Stimulated activated naive CD8-positive, alpha-beta T cell treated with anti-CD3 and anti-CD28 coated beads, Interleukin-15, Interleukin-2, amounts not matched to agents 100 ng/mL and 50 ng/mL, for 24 hours (primary cell): ENCODE data around the gene GABRA4.

ENCODE experiments used
- H3K27ac Mint-ChIP-seq: one replicate; pipeline ENCODE4 v1.8.0; 2021; ENCODE audit warnings: mild to moderate bottlenecking, mixed read lengths
- H3K27me3 Mint-ChIP-seq: one replicate; pipeline ENCODE4 v1.8.0; 2021; ENCODE audit warnings: mixed read lengths
- H3K36me3 Mint-ChIP-seq: one replicate; pipeline ENCODE4 v1.8.0; 2021; ENCODE audit warnings: low read depth, mixed read lengths
- H3K4me1 Mint-ChIP-seq: one replicate; pipeline ENCODE4 v1.8.0; 2021; ENCODE audit warnings: low read depth, mixed read lengths
- H3K4me3 Mint-ChIP-seq: one replicate; pipeline ENCODE4 v1.8.0; 2021; ENCODE audit warnings: mild to moderate bottlenecking, mixed read lengths
- H3K9me3 Mint-ChIP-seq: one replicate; pipeline ENCODE4 v1.8.0; 2021; ENCODE audit warnings: mixed read lengths

Gene GABRA4

GRCh38 chr4:46924789-46925529, 68.4 kb downstream of the GABRA4 start:
- Mint-ChIP-seq H3K27ac (no peak overlapping the region), H3K4me1 (no peaks in the 10 kb centered on the region), H3K36me3 (no peaks in the 10 kb centered on the region), H3K27me3 (no peaks in the 10 kb centered on the region), H3K9me3 (no peaks in the 10 kb centered on the region), H3K4me3 (no peak overlapping the region)

- H3K4me1 Mint-ChIP-seq: no peaks in the 10 kb centered on the region
- H3K27ac Mint-ChIP-seq: no peak overlapping the region
- no peak overlapping the region for H3K4me3 Mint-ChIP-seq
- H3K9me3 Mint-ChIP-seq: no peaks in the 10 kb centered on the region
- H3K27me3 Mint-ChIP-seq: no peaks in the 10 kb centered on the region
- H3K36me3 Mint-ChIP-seq: no peaks in the 10 kb centered on the region
These were observed 71.2 kb downstream of the GABRA4 start for GRCh38 chr4:46922205-46922604.

GRCh38 chr4:46909078-46909477, 84.3 kb downstream of the GABRA4 start, which contains the start of gene COX7B2:
COX7B2 (minus strand) TSS chr4:46909245; CDS start chr4:46735192, 174,053 bp downstream.
- H3K36me3 Mint-ChIP-seq: no peaks in the 10 kb centered on the region
- no peaks in the 10 kb centered on the region for H3K27me3 Mint-ChIP-seq
- H3K27ac Mint-ChIP-seq: no peak within 1 kb of the TSS
- H3K9me3 Mint-ChIP-seq: peaks cover 7% of the 10 kb centered on the region
- H3K4me1 Mint-ChIP-seq: no peaks in the 10 kb centered on the region
- H3K4me3 Mint-ChIP-seq: no peak within 1 kb of the TSS

- H3K27ac Mint-ChIP-seq: no peak overlapping the region
- H3K36me3 Mint-ChIP-seq: no peaks in the 10 kb centered on the region
- H3K27me3 Mint-ChIP-seq: no peaks in the 10 kb centered on the region
- no peaks in the 10 kb centered on the region for H3K4me1 Mint-ChIP-seq
- no peak overlapping the region for H3K4me3 Mint-ChIP-seq
- peaks cover 7% of the 10 kb centered on the region for H3K9me3 Mint-ChIP-seq
These were observed 85.2 kb downstream of the GABRA4 start for GRCh38 chr4:46908148-46908547.

- H3K4me1 Mint-ChIP-seq: no peaks in the 10 kb centered on the region
- H3K9me3 Mint-ChIP-seq: no peaks in the 10 kb centered on the region
- no peaks in the 10 kb centered on the region for H3K27me3 Mint-ChIP-seq
- no peak overlapping the region for H3K27ac Mint-ChIP-seq
- no peak overlapping the region for H3K4me3 Mint-ChIP-seq
- H3K36me3 Mint-ChIP-seq: no peaks in the 10 kb centered on the region
These were observed 93.3 kb downstream of the GABRA4 start for GRCh38 chr4:46900082-46900481.

- Mint-ChIP-seq H3K27me3 (no peaks in the 10 kb centered on the region), H3K36me3 (no peaks in the 10 kb centered on the region), H3K4me3 (no peak overlapping the region), H3K27ac (no peak overlapping the region), H3K9me3 (no peaks in the 10 kb centered on the region), H3K4me1 (no peaks in the 10 kb centered on the region)
These were observed 98.6 kb downstream of the GABRA4 start for GRCh38 chr4:46894826-46895225.

- no peak overlapping the region for H3K27ac Mint-ChIP-seq
- no peaks in the 10 kb centered on the region for H3K36me3 Mint-ChIP-seq
- no peaks in the 10 kb centered on the region for H3K4me1 Mint-ChIP-seq
- no peak overlapping the region for H3K4me3 Mint-ChIP-seq
- no peaks in the 10 kb centered on the region for H3K9me3 Mint-ChIP-seq
- H3K27me3 Mint-ChIP-seq: no peaks in the 10 kb centered on the region
These were observed 103.3 kb downstream of the GABRA4 start for GRCh38 chr4:46890056-46890455.

- no peak overlapping the region for H3K27ac Mint-ChIP-seq
- H3K36me3 Mint-ChIP-seq: no peaks in the 10 kb centered on the region
- H3K4me1 Mint-ChIP-seq: no peaks in the 10 kb centered on the region
- no peaks in the 10 kb centered on the region for H3K9me3 Mint-ChIP-seq
- no peaks in the 10 kb centered on the region for H3K27me3 Mint-ChIP-seq
- H3K4me3 Mint-ChIP-seq: no peak overlapping the region
These were observed 104.0 kb downstream of the GABRA4 start for GRCh38 chr4:46889410-46889809.

- H3K9me3 Mint-ChIP-seq: no peaks in the 10 kb centered on the region
- H3K27ac Mint-ChIP-seq: no peak overlapping the region
- no peak overlapping the region for H3K4me3 Mint-ChIP-seq
- H3K27me3 Mint-ChIP-seq: no peaks in the 10 kb centered on the region
- H3K36me3 Mint-ChIP-seq: no peaks in the 10 kb centered on the region
- no peaks in the 10 kb centered on the region for H3K4me1 Mint-ChIP-seq
These were observed 106.7 kb downstream of the GABRA4 start for GRCh38 chr4:46886711-46887110.

GRCh38 chr4:46878641-46879040, 114.7 kb downstream of the GABRA4 start:
- H3K36me3 Mint-ChIP-seq: no peaks in the 10 kb centered on the region
- no peaks in the 10 kb centered on the region for H3K4me1 Mint-ChIP-seq
- H3K27me3 Mint-ChIP-seq: no peaks in the 10 kb centered on the region
- no peak overlapping the region for H3K27ac Mint-ChIP-seq
- H3K9me3 Mint-ChIP-seq: no peaks in the 10 kb centered on the region
- no peak overlapping the region for H3K4me3 Mint-ChIP-seq

GRCh38 chr4:46874811-46875210, 118.6 kb downstream of the GABRA4 start:
- H3K4me1 Mint-ChIP-seq: no peaks in the 10 kb centered on the region
- H3K27ac Mint-ChIP-seq: no peak overlapping the region
- H3K27me3 Mint-ChIP-seq: no peaks in the 10 kb centered on the region
- H3K9me3 Mint-ChIP-seq: no peaks in the 10 kb centered on the region
- no peaks in the 10 kb centered on the region for H3K36me3 Mint-ChIP-seq
- no peak overlapping the region for H3K4me3 Mint-ChIP-seq

GRCh38 chr4:46870411-46870810, 123.0 kb downstream of the GABRA4 start:
- H3K36me3 Mint-ChIP-seq: no peaks in the 10 kb centered on the region
- H3K4me1 Mint-ChIP-seq: no peaks in the 10 kb centered on the region
- no peak overlapping the region for H3K4me3 Mint-ChIP-seq
- H3K27ac Mint-ChIP-seq: no peak overlapping the region
- H3K9me3 Mint-ChIP-seq: peaks cover 3% of the 10 kb centered on the region
- H3K27me3 Mint-ChIP-seq: no peaks in the 10 kb centered on the region
